Stimulated activated CD4-positive, alpha-beta T cell treated with anti-CD3 and anti-CD28 coated beads, Interleukin-4, amount 100 ng/mL, for 4 hours (primary cell): ENCODE results near the gene TRPM8.
A peak's percentile ranks its signal among the peaks of the same experiment; 100 is the strongest.
"Not testable (repeated sequence)": the region's sequence is repeated elsewhere in the genome, so short reads cannot be mapped to it uniquely, and the experiment has no call there.

Source experiments
- DNase-seq, 2 experiments: peaks; one replicate each; pipeline ENCODE4 v3.0.0-alpha.2; 2020

TRPM8 gene

GRCh38 chr2:233938676-233939370 is 21.6 kb downstream of the TRPM8 start:
- peak in 1 of 2 experiments; percentile 4 for DNase-seq

- no peak for DNase-seq
These were observed 23.5 kb downstream of the TRPM8 start for GRCh38 chr2:233940376-233941276.

- DNase-seq: no peak
These were observed 25.6 kb downstream of the TRPM8 start for GRCh38 chr2:233942731-233943130.

- no peak for DNase-seq
These were observed 27.1 kb downstream of the TRPM8 start for GRCh38 chr2:233944269-233944668.

GRCh38 chr2:233944722-233945121 is 27.5 kb downstream of the TRPM8 start:
- no peak for DNase-seq

GRCh38 chr2:233945146-233945545 is 28.0 kb downstream of the TRPM8 start:
- no peak for DNase-seq

GRCh38 chr2:233950078-233950825 is 33.1 kb downstream of the TRPM8 start:
- no peak for DNase-seq

- DNase-seq: no peak
These were observed 35.2 kb downstream of the TRPM8 start for GRCh38 chr2:233952335-233952734.

GRCh38 chr2:233953087-233953801 is 36.1 kb downstream of the TRPM8 start:
- no peak for DNase-seq

GRCh38 chr2:233960203-233960602 is 43.0 kb downstream of the TRPM8 start:
- DNase-seq: no peak

- DNase-seq: no peak
These were observed 44.7 kb downstream of the TRPM8 start for GRCh38 chr2:233961905-233962304.

GRCh38 chr2:233964581-233964980 is 47.4 kb downstream of the TRPM8 start:
- no peak for DNase-seq

GRCh38 chr2:233965032-233965603 is 47.9 kb downstream of the TRPM8 start:
- DNase-seq: no peak

- DNase-seq: not testable (repeated sequence)
These were observed 48.5 kb downstream of the TRPM8 start for GRCh38 chr2:233965646-233966045.

- DNase-seq: no peak
These were observed 49.2 kb downstream of the TRPM8 start for GRCh38 chr2:233966388-233966787.

GRCh38 chr2:233967164-233967563 is 50.0 kb downstream of the TRPM8 start:
- no peak for DNase-seq

- DNase-seq: no peak
These were observed 51.4 kb downstream of the TRPM8 start for GRCh38 chr2:233968556-233968955.

GRCh38 chr2:233972460-233972859 is 55.3 kb downstream of the TRPM8 start:
- not testable (repeated sequence) for DNase-seq

- DNase-seq: no peak
These were observed 55.9 kb downstream of the TRPM8 start for GRCh38 chr2:233972941-233973575.

- no peak for DNase-seq
These were observed 56.6 kb downstream of the TRPM8 start for GRCh38 chr2:233973786-233974185.

- no peak for DNase-seq
These were observed 57.4 kb downstream of the TRPM8 start for GRCh38 chr2:233974530-233975071.
